Measurements from ENCODE around the gene TCTN3.
"Not testable (repeated sequence)": the region's sequence is repeated elsewhere in the genome, so short reads cannot be mapped to it uniquely, and the experiment has no call there.

The TCTN3 gene

GRCh38 chr10:95706990-95707389 is 13.3 kb upstream of the TCTN3 start:
- ATAC-seq: no peak
- Mint-ChIP-seq H3K4me1 (peaks cover 7% of the 10 kb centered on the region), H3K27me3 (no peaks in the 10 kb centered on the region)

GRCh38 chr10:95706573-95706972 is 12.8 kb upstream of the TCTN3 start:
- no peak overlapping the region for H3K27ac Mint-ChIP-seq
- H3K36me3 Mint-ChIP-seq: peaks cover 7% of the 10 kb centered on the region
- ATAC-seq: no peak
- no peaks in the 10 kb centered on the region for H3K27me3 Mint-ChIP-seq
- peaks cover 7% of the 10 kb centered on the region for H3K4me1 Mint-ChIP-seq
- peaks cover 6% of the 10 kb centered on the region for H3K9me3 Mint-ChIP-seq
- H3K4me3 Mint-ChIP-seq: no peak overlapping the region

More at GRCh38 chr10:95706990-95707389, 13.3 kb upstream of the TCTN3 start:
- Mint-ChIP-seq H3K4me3 (no peak overlapping the region), H3K27ac (no peak overlapping the region), H3K36me3 (peaks cover 7% of the 10 kb centered on the region), H3K9me3 (peaks cover 6% of the 10 kb centered on the region)

- ATAC-seq: no peak
- peaks cover 7% of the 10 kb centered on the region for H3K9me3 Mint-ChIP-seq
- peak overlapping the region; percentile 77 for H3K27ac Mint-ChIP-seq
- H3K36me3 Mint-ChIP-seq: peaks cover 17% of the 10 kb centered on the region
- H3K27me3 Mint-ChIP-seq: no peaks in the 10 kb centered on the region
- no peak overlapping the region for H3K4me3 Mint-ChIP-seq
- peaks cover 31% of the 10 kb centered on the region for H3K4me1 Mint-ChIP-seq
Observed at GRCh38 chr10:95698415-95698814, 4.7 kb upstream of the TCTN3 start.

GRCh38 chr10:95697429-95697828 is 3.7 kb upstream of the TCTN3 start:
- Mint-ChIP-seq H3K9me3 (peaks cover 7% of the 10 kb centered on the region), H3K27ac (peak overlapping the region; percentile 77), H3K27me3 (no peaks in the 10 kb centered on the region), H3K4me1 (peaks cover 41% of the 10 kb centered on the region), H3K36me3 (peaks cover 17% of the 10 kb centered on the region), H3K4me3 (peak overlapping the region; percentile 3)
- peak; percentile 66 for ATAC-seq

DNA sequence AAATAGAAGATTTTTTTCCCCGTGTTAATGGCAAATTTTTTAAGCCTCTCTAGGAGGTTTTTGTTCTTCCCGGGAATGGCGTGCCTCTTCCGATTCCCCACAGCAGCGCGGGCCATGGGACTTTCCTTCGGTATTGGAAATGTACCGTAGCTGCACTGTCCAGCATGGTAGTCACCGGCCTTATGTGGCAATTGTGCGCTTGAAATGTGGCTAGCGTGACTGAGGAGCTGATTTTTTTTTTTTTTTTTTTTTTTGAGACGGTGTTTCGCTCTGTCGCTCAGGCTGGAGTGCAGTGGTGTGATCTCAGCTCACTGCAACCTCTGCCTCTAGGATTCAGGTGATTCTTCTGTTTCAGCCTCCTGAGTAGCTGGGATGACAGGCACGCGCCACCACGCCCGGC is 938 bp upstream of the TCTN3 start:
- H3K4me3 Mint-ChIP-seq: peak overlapping the region; percentile 98
- no peaks in the 10 kb centered on the region for H3K27me3 Mint-ChIP-seq
- H3K9me3 Mint-ChIP-seq: peaks cover 7% of the 10 kb centered on the region
- H3K27ac Mint-ChIP-seq: peak overlapping the region; percentile 92
- peaks cover 43% of the 10 kb centered on the region for H3K36me3 Mint-ChIP-seq
- H3K4me1 Mint-ChIP-seq: peaks cover 67% of the 10 kb centered on the region
- ATAC-seq: no peak

DNA sequence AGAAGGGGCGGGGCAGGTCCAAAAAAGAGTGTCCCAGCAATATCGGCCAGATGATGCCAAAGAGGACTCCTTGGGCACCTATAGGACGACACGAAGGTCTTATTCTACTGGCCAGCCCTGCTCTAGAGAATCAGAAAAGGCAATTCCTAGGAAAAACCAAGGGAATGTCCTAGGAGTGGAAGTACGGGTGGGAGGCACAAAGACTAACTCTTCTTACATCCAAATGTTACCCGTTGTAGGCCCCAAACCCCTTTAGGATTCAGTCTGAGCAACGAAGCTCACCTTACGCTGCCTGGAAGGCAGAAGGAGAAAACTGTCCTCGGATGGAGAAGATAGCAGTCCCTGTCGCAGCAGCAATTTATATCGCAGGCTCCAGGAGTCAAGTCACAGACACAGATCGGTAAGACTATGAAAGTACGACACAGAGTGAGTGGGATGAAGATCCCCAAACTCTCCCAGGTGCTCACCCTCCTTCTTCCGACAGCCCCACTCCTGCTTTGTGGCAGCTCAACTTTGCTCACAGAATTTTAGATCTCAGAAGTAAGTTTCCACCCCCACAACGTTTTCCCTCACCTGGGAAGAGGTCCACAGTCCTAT is 558 bp downstream of the TCTN3 start:
- Mint-ChIP-seq H3K36me3 (peaks cover 39% of the 10 kb centered on the region), H3K9me3 (peaks cover 6% of the 10 kb centered on the region), H3K27ac (peak overlapping the region; percentile 92), H3K4me1 (peaks cover 72% of the 10 kb centered on the region), H3K4me3 (peak overlapping the region; percentile 98), H3K27me3 (no peaks in the 10 kb centered on the region)
- ATAC-seq: no peak

- no peak overlapping the region for H3K4me3 Mint-ChIP-seq
- no peak overlapping the region for H3K27ac Mint-ChIP-seq
- no peaks in the 10 kb centered on the region for H3K9me3 Mint-ChIP-seq
- ATAC-seq: no peak
- H3K27me3 Mint-ChIP-seq: no peaks in the 10 kb centered on the region
- H3K36me3 Mint-ChIP-seq: peaks cover 39% of the 10 kb centered on the region
- H3K4me1 Mint-ChIP-seq: peaks cover 54% of the 10 kb centered on the region
Observed at GRCh38 chr10:95691281-95691680, 2.4 kb downstream of the TCTN3 start.

DNA sequence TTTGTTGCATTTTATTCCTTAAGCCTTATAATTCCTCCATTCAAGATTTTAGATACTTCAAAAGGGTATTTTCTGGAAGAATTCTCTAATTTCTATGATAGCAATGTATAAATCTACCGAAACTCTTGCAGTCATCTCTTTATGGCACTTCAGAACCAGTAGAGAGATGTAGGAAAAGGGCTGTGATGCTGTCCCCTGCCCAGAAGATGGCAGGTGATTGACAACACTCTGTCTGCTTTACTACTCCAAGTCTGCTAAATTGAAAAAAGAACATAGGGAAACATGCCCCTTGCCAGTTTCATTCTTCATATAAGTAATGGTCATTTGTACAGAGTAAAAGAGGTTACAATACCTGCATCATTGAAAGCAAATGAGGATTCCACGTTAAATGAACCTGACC is 5.1 kb downstream of the TCTN3 start:
- Mint-ChIP-seq H3K4me1 (peaks cover 46% of the 10 kb centered on the region), H3K36me3 (peaks cover 65% of the 10 kb centered on the region), H3K4me3 (no peak overlapping the region), H3K27me3 (no peaks in the 10 kb centered on the region), H3K9me3 (no peaks in the 10 kb centered on the region), H3K27ac (no peak overlapping the region)
- ATAC-seq: no peak

DNA sequence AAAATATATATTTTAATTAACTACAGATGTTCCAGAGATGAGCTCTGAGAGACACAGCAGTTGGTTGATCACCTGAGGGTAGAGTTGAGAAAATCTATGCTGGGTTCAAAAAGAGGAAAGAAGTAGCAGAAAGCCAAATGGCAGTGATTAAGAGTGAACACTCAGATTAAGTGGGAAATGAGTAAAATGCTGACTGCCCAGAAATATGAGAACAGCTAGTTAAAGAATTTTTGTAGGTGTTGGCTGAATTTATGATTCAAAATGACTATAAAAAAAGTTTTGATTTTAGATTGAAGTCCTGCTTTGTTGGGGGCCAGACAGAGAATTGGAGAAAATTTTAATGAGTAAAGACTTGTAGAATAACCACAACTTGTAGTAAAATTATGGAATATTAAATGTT is 9.8 kb downstream of the TCTN3 start:
- no peak for ATAC-seq
- H3K4me3 Mint-ChIP-seq: no peak overlapping the region
- no peak overlapping the region for H3K27ac Mint-ChIP-seq
- peaks cover 4% of the 10 kb centered on the region for H3K4me1 Mint-ChIP-seq
- no peaks in the 10 kb centered on the region for H3K9me3 Mint-ChIP-seq
- H3K36me3 Mint-ChIP-seq: peaks cover 66% of the 10 kb centered on the region
- no peaks in the 10 kb centered on the region for H3K27me3 Mint-ChIP-seq

GRCh38 chr10:95675403-95676116 is 18.2 kb downstream of the TCTN3 start:
- no peaks in the 10 kb centered on the region for H3K4me1 Mint-ChIP-seq

DNA sequence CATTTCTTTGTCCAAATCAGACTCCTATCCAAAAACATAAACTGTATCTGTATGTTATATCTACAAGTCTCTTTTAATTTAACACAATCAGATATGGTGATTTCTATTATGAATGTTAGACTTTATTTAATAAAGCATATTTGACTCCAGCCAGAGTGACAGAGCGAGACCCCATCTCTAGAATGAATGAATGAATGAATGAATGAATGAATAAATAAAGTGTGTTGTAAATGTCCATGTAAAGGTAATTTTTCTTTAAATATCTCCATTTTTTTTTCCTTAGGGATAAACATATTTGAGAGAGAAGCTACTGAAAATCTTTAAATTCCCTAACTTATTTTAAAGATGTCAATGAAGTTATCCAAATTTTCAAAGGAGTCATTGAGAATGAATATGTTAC is 19.1 kb downstream of the TCTN3 start:
- H3K27me3 Mint-ChIP-seq: no peaks in the 10 kb centered on the region
- no peaks in the 10 kb centered on the region for H3K9me3 Mint-ChIP-seq
- no peak for ATAC-seq
- no peak overlapping the region for H3K4me3 Mint-ChIP-seq
- no peak overlapping the region for H3K27ac Mint-ChIP-seq
- H3K4me1 Mint-ChIP-seq: no peaks in the 10 kb centered on the region
- peaks cover 5% of the 10 kb centered on the region for H3K36me3 Mint-ChIP-seq

More at GRCh38 chr10:95675403-95676116, 18.2 kb downstream of the TCTN3 start:
- no peaks in the 10 kb centered on the region for H3K27me3 Mint-ChIP-seq
- no peak overlapping the region for H3K27ac Mint-ChIP-seq
- H3K9me3 Mint-ChIP-seq: no peaks in the 10 kb centered on the region
- H3K4me3 Mint-ChIP-seq: no peak overlapping the region
- peaks cover 12% of the 10 kb centered on the region for H3K36me3 Mint-ChIP-seq
- ATAC-seq: no peak

DNA sequence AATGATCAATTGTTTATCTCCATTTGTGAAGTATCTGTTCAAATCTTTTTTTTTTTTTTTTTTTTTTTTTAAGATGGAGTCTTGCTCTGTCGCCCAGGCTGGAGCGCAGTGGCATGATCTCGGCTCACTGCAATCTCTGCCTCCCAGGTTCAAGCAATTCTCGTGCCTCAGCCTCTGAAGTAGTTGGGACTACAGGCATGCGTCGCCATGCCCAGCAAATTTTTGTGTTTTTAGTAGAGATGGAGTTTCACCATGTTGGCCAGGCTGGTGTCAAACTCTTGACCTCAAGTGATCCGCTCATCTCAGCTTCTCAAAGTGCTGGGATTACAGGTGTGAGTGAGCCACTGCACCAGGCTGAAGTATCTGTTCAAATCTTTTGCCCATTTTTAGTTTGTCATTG is 21.1 kb downstream of the TCTN3 start:
- H3K27me3 Mint-ChIP-seq, H3K4me1 Mint-ChIP-seq, H3K27ac Mint-ChIP-seq, H3K9me3 Mint-ChIP-seq, H3K4me3 Mint-ChIP-seq, ATAC-seq: not testable (repeated sequence)
- H3K36me3 Mint-ChIP-seq: peaks cover 16% of the 10 kb centered on the region

DNA sequence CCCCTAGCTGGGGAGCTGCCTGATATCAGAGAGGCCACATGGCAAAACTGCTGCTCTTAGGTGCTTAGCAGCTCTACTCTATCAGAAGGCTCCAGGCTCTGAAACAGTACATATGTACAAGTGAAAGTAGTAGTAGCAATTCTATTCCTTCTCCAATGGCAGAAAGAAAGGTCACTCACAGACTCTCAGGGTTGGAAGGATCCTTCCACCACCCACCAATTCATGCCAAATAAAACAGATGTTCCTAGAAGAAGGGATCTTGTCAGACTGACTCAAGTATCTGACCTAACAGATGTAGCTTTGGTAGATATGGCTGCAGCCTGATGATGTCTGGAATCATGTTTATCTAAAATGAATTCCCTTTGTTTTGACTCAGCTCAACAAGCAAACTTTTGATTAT is 29.2 kb downstream of the TCTN3 start:
- ATAC-seq: no peak
- Mint-ChIP-seq H3K9me3 (no peaks in the 10 kb centered on the region), H3K27ac (no peak overlapping the region), H3K4me3 (no peak overlapping the region), H3K27me3 (no peaks in the 10 kb centered on the region), H3K36me3 (peaks cover 32% of the 10 kb centered on the region), H3K4me1 (no peaks in the 10 kb centered on the region)

- no peak overlapping the region for H3K4me3 Mint-ChIP-seq
- no peak for ATAC-seq
Observed at GRCh38 chr10:95663496-95663895, 30.2 kb downstream of the TCTN3 start.

DNA sequence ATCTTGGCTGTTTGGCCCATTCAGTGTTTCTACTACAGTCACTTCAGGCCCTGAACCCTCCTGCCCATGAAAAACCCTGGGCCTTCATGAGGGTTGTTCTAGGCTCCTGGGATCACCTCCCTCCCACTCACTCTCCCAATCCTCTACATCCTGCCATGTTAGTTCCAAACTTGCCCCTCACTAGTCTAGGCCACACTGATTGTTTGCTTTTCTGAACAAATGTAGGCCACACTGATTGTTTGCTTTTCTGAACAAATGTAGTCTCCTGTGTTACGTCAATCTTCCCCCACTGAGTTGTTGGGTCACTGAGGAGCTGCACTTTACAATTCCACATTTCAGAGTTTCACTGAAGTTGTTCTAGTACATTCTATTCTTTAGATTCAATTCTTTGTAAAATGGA is 31.9 kb downstream of the TCTN3 start:
- no peak for ATAC-seq
- Mint-ChIP-seq H3K9me3 (no peaks in the 10 kb centered on the region), H3K27ac (no peak overlapping the region), H3K36me3 (peaks cover 13% of the 10 kb centered on the region), H3K4me3 (no peak overlapping the region), H3K4me1 (no peaks in the 10 kb centered on the region), H3K27me3 (no peaks in the 10 kb centered on the region)

More at GRCh38 chr10:95663496-95663895, 30.2 kb downstream of the TCTN3 start:
- Mint-ChIP-seq H3K36me3 (peaks cover 29% of the 10 kb centered on the region), H3K27ac (no peak overlapping the region), H3K9me3 (no peaks in the 10 kb centered on the region), H3K27me3 (no peaks in the 10 kb centered on the region), H3K4me1 (no peaks in the 10 kb centered on the region)

DNA sequence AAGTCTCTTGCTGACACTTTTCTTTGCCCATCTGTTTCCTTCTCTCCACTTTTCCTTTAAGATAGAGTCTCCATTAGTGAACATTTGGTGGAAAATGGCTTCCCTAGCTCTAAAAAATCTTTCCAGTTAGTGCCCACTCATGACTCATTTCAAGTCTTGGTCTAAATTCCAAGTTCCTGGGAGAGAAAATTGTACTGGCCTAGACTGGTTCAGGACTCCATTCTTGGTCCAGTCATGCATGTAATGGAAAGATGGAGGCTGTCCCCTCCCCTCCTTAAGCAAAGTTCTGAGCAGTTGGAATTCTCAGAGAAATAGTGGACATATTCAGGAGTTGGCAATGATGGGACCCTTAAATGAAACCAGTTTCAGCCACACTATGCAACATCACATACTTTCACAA is 33.4 kb downstream of the TCTN3 start:
- no peak for ATAC-seq
- no peaks in the 10 kb centered on the region for H3K9me3 Mint-ChIP-seq

More for the DNA sequence above, 33.4 kb downstream of the TCTN3 start:
- H3K4me3 Mint-ChIP-seq: no peak overlapping the region
- H3K27me3 Mint-ChIP-seq: no peaks in the 10 kb centered on the region
- peaks cover 6% of the 10 kb centered on the region for H3K4me1 Mint-ChIP-seq
- no peak overlapping the region for H3K27ac Mint-ChIP-seq
- peaks cover 5% of the 10 kb centered on the region for H3K36me3 Mint-ChIP-seq

All from stimulated activated memory B cell treated with anti-CD40 and anti-IgM and Interleukin-4, amounts not matched to agents 10 μg/mL and 1 μg/mL and 100 μg/mL, for 72 hours (primary cell).